HCT116 (cell line): ENCODE results near the gene NPAS4. TPM values are rescaled to one million over a fixed set of nuclear protein-coding genes. Genes with fewer than 3 reads are reported as not detected.

Experiments used
- ATAC-seq: fragments of 200-7000 bp; cut with Tn5 transposase; 2 replicates; pipeline ENCODE4 v1.9.1; 2020; ENCODE audit warnings: mild to moderate bottlenecking, moderate library complexity
- BruUV-seq: library from RNA; stranded (reverse); fragments of 400-500 nt; replicated peaks from 2 replicates; lab custom pipeline; 2021; lab: Mats Ljungman, UMichigan
- CTCF ChIA-PET: fragments of 300-600 bp; sonication (Branson Sonifier 250); formaldehyde crosslinking; loops from one replicate; lab custom pipeline; 2021; ENCODE audit warnings: antibody characterized with exemption; lab: Charles Lee
- POLR2A ChIA-PET: fragments of 300-600, 350-600 bp; sonication (Branson Sonifier 250); formaldehyde crosslinking; loops from one replicate; lab custom pipeline; 2021; ENCODE audit warnings: antibody characterized with exemption; lab: Charles Lee
- RAD21 ChIA-PET, 2 experiments: fragments of 300-600 bp; sonication (Branson Sonifier 250); formaldehyde crosslinking; loops; one replicate each; lab custom pipeline; 2023; ENCODE audit warnings: low total read pairs in 2 of 2; ENCODE audit not compliant: uncharacterized antibody in 2 of 2, unreplicated experiment in 2 of 2, low non-redundant PET in 1 of 2; lab: Charles Lee
- DNase-seq: peaks from one replicate; pipeline ENCODE4 v3.0.0-alpha.2; 2010; ENCODE audit warnings: low read depth, low spot score
- H2AFZ ChIP-seq: fragments of 200-600 bp; shearing (Covaris generic), sonication (generic); 2 replicates; pipeline ENCODE4 v1.6.1; 2017; ENCODE audit warnings: low read depth, mixed run types, mixed read lengths, antibody characterized with exemption, low read length; ENCODE audit not compliant: poor library complexity, severe bottlenecking
- H3K27ac ChIP-seq: 2 replicates; pipeline ENCODE4 v1.5.1; 2012; ENCODE audit warnings: low read depth, low read length
- H3K27me3 ChIP-seq: fragments of 200-600 bp; sonication (generic); 2 replicates; pipeline ENCODE4 v1.6.1; 2016; ENCODE audit warnings: mixed run types, low read length, mixed read lengths; ENCODE audit not compliant: insufficient read depth
- H3K36me3 ChIP-seq, 2 experiments: fragments of 200-500 bp in 1 of 2; fragments of 200-600 bp in 1 of 2; sonication (Bioruptor generic) in 1 of 2; sonication (generic) in 1 of 2; 2 replicates each; pipeline versions ENCODE4 v1.5.1 to v1.6.1; 2014 to 2016; ENCODE audit warnings: low read length in 2 of 2, inconsistent platforms in 1 of 2, mixed read lengths in 1 of 2, mixed run types in 1 of 2; ENCODE audit not compliant: insufficient read depth in 2 of 2, control insufficient read depth in 1 of 2
- H3K4me1 ChIP-seq, 2 experiments: fragments of 200-600 bp in 1 of 2; sonication (generic) in 1 of 2; 2 replicates each; pipeline versions ENCODE4 v1.5.1 to v1.6.1; 2012 to 2017; ENCODE audit warnings: low read length in 2 of 2, inconsistent platforms in 1 of 2, mild to moderate bottlenecking in 1 of 2, mixed read lengths in 1 of 2, mixed run types in 1 of 2, moderate library complexity in 1 of 2; ENCODE audit not compliant: insufficient read depth in 2 of 2, control insufficient read depth in 1 of 2
- H3K4me2 ChIP-seq: fragments of 200-600 bp; sonication (generic); 2 replicates; pipeline ENCODE4 v1.6.1; 2017; ENCODE audit warnings: mixed run types, low read length, mixed read lengths
- H3K4me3 ChIP-seq, 2 experiments: fragments of 200-600 bp in 1 of 2; sonication (generic) in 1 of 2; replicated peaks in 1 of 2; 2 replicates each; pipeline ENCODE4 v1.5.1; 2011 to 2016; ENCODE audit warnings: low read length in 2 of 2, control low read depth in 1 of 2, low read depth in 1 of 2, mild to moderate bottlenecking in 1 of 2, mixed read lengths in 1 of 2, mixed run types in 1 of 2
- H3K79me2 ChIP-seq: fragments of 200-600 bp; sonication (generic); 2 replicates; pipeline ENCODE4 v1.6.1; 2017; ENCODE audit warnings: mild to moderate bottlenecking, mixed run types, low read length, moderate library complexity, mixed read lengths; ENCODE audit not compliant: insufficient read depth
- H3K9ac ChIP-seq: fragments of 200-600 bp; sonication (generic); 2 replicates; pipeline ENCODE4 v1.6.1; 2016; ENCODE audit warnings: low read length, mixed read lengths
- H3K9me2 ChIP-seq: fragments of 200-600 bp; sonication (generic), shearing (Covaris generic); 2 replicates; pipeline ENCODE4 v1.6.1; 2017; ENCODE audit warnings: mixed run types, mild to moderate bottlenecking, moderate library complexity; ENCODE audit not compliant: insufficient read depth
- H3K9me3 ChIP-seq, 2 experiments: fragments of 200-500 bp in 1 of 2; fragments of 200-600 bp in 1 of 2; sonication (Bioruptor generic) in 1 of 2; sonication (generic) in 1 of 2; 2 replicates each; pipeline ENCODE4 v1.6.1; 2014 to 2017; ENCODE audit warnings: low read length in 2 of 2, mixed read lengths in 2 of 2, inconsistent platforms in 1 of 2, low read depth in 1 of 2, mild to moderate bottlenecking in 1 of 2, mixed run types in 1 of 2, moderate library complexity in 1 of 2; ENCODE audit not compliant: control insufficient read depth in 1 of 2, insufficient read depth in 1 of 2
- H4K20me1 ChIP-seq: fragments of 200-600 bp; sonication (generic), shearing (Covaris generic); 2 replicates; pipeline ENCODE4 v1.6.1; 2017; ENCODE audit warnings: mixed run types, mild to moderate bottlenecking, moderate library complexity; ENCODE audit not compliant: insufficient read depth
- CBX3 ChIP-seq: IDR thresholded peaks from 2 replicates; pipeline ENCODE4 v1.6.1; 2012; ENCODE audit warnings: low read depth
- EGR1 ChIP-seq: IDR thresholded peaks from 2 replicates; pipeline ENCODE4 v1.6.1; 2012; ENCODE audit warnings: low read depth
- EZH2phosphoT487 ChIP-seq: fragments of 200-600 bp; IDR thresholded peaks from 2 replicates; pipeline ENCODE4 v1.6.1; 2018; ENCODE audit warnings: antibody characterized with exemption, borderline replicate concordance
- FOSL1 ChIP-seq: IDR thresholded peaks from 2 replicates; pipeline ENCODE4 v1.6.1; 2012; ENCODE audit warnings: low read depth
- POLR2A ChIP-seq: IDR thresholded peaks from 2 replicates; pipeline ENCODE4 v1.7.0; 2011; ENCODE audit warnings: borderline replicate concordance; ENCODE audit not compliant: insufficient read depth, insufficient read length; ENCODE audit errors: extremely low read depth
- POLR2AphosphoS5 ChIP-seq: IDR thresholded peaks from 2 replicates; pipeline ENCODE4 v1.6.1; 2011; ENCODE audit warnings: mild to moderate bottlenecking, low read depth, low read length, moderate library complexity
- RAD21 ChIP-seq: IDR thresholded peaks from 2 replicates; pipeline ENCODE4 v1.6.1; 2012; ENCODE audit warnings: low read depth, mild to moderate bottlenecking
- SIN3A ChIP-seq: IDR thresholded peaks from 2 replicates; pipeline ENCODE4 v1.6.1; 2012; ENCODE audit warnings: low read depth
- SRF ChIP-seq: IDR thresholded peaks from 2 replicates; pipeline ENCODE4 v1.6.1; 2012; ENCODE audit warnings: low read depth
- TCF7L2 ChIP-seq: IDR thresholded peaks from 2 replicates; pipeline ENCODE4 v1.7.0; 2011; ENCODE audit warnings: borderline replicate concordance, inconsistent platforms; ENCODE audit not compliant: insufficient read depth, insufficient read length; ENCODE audit errors: extremely low read depth
- YY1 ChIP-seq: IDR thresholded peaks from 2 replicates; pipeline ENCODE4 v1.6.1; 2011; ENCODE audit warnings: low read length, low read depth, moderate library complexity, mild to moderate bottlenecking; ENCODE audit not compliant: insufficient replicate concordance; ENCODE audit errors: extremely low read depth
- ZFX ChIP-seq: fragments of 450-650 bp; IDR thresholded peaks from 2 replicates; pipeline ENCODE4 v1.6.1; 2017
- intact Hi-C: fragments of 100-400 bp; cut with micrococcal nuclease; formaldehyde crosslinking; loops from 2 replicates; pipeline ENCODE4 v1.10.0; 2022
- total RNA-seq: library from RNA; stranded (reverse); gene quantifications from one replicate; pipeline ENCODE4 v1.2.1, GENCODE V29; 2021; ENCODE audit not compliant: unreplicated experiment
- TF ChIP-seq, protein P1 (sequence below), 3 experiments: fragments of 200-600 bp in 1 of 3; sonication (generic) in 1 of 3; IDR thresholded peaks in 2 of 3; conservative IDR thresholded peaks in 1 of 3; 2 replicates each; pipeline ENCODE4 v1.5.1; 2012 to 2017; ENCODE audit warnings: low read depth in 2 of 3, low read length in 2 of 3, antibody characterized with exemption in 1 of 3, borderline replicate concordance in 1 of 3, control low read depth in 1 of 3, mild to moderate bottlenecking in 1 of 3, mixed read lengths in 1 of 3, mixed run types in 1 of 3, moderate library complexity in 1 of 3; ENCODE audit not compliant: insufficient read depth in 1 of 3
- TF ChIP-seq, protein P2 (sequence below): IDR thresholded peaks from 2 replicates; pipeline ENCODE4 v1.6.1; 2012; ENCODE audit warnings: low read depth

The NPAS4 gene
- total RNA-seq, 1 experiment from 2014 or later: not detected

DNA sequence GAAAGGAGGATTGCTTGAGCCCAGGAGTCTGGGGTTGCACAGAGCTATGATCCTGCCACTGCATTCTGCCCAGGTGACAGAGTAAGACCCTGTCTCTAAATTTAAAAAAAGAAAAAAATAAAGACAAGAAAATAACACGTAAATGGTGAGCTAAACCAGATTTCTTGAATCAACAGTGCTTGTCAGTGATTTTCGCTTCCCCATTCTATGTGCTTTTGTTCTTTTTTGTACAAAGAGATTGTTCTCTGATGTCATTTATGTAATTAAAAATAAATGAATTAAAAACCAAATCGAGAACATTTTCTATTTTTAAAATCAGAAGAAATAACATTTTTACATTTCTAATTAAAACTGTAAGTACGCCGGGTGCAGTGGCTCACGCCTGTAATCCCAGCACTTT, 29.5 kb upstream of the NPAS4 start (continued):
- TF ChIP-seq YY1 (no peak), TCF7L2 (no peak), EGR1 (no peak), SIN3A (no peak), EZH2phosphoT487 (no peak)
- TF ChIP-seq, protein P1, sequence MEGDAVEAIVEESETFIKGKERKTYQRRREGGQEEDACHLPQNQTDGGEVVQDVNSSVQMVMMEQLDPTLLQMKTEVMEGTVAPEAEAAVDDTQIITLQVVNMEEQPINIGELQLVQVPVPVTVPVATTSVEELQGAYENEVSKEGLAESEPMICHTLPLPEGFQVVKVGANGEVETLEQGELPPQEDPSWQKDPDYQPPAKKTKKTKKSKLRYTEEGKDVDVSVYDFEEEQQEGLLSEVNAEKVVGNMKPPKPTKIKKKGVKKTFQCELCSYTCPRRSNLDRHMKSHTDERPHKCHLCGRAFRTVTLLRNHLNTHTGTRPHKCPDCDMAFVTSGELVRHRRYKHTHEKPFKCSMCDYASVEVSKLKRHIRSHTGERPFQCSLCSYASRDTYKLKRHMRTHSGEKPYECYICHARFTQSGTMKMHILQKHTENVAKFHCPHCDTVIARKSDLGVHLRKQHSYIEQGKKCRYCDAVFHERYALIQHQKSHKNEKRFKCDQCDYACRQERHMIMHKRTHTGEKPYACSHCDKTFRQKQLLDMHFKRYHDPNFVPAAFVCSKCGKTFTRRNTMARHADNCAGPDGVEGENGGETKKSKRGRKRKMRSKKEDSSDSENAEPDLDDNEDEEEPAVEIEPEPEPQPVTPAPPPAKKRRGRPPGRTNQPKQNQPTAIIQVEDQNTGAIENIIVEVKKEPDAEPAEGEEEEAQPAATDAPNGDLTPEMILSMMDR (IDR thresholded peaks at IDR 0.05 in 2 of 3, conservative IDR thresholded peaks at IDR 0.05 in 1 of 3; ENCODE audit: borderline replicate concordance in 1 of 3, insufficient read depth in 1 of 3, low read depth in 2 of 3, low read length in 2 of 3): no peak

DNA sequence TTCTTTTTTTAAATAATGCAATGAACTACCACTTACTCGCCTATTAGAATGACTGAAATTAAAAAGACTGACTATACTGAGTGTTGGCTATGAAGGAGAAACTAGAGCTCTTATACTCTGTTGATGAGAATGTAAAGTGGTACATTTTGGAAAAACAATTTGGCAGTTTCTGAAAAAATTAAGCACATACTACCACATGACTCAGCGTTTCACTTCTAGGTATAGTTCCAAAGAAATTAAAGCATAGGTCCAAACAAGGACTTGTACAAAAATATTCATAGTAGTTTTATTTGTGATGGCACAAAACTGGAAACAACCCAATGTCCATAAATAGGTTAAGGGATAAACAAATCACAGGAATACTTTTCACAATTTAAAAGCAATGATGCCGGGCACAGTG, 26.9 kb upstream of the NPAS4 start:
- Histone ChIP-seq H3K9ac (no peak overlapping the region), H3K36me3 (no peaks in the 10 kb centered on the region), H3K4me2 (no peak overlapping the region), H3K9me3 (no peaks in the 10 kb centered on the region), H3K27ac (no peak overlapping the region), H3K4me3 (no peak overlapping the region), H3K4me1 (peaks cover 0 to 4% of the 10 kb centered on the region in 2 experiments; a peak in 2 of 4 replicates), H3K27me3 (no peaks in the 10 kb centered on the region), H2AFZ (no peak overlapping the region), H3K79me2 (no peaks in the 10 kb centered on the region), H3K9me2 (no peaks in the 10 kb centered on the region), H4K20me1 (no peaks in the 10 kb centered on the region)
- ATAC-seq (no peak), DNase-seq (no peak)
- POLR2A ChIA-PET: no interaction called here
- CTCF ChIA-PET: interaction anchor here (1.1 kb wide), 1 partner anchor 45 kb away, joined by 3 read pairs; no protein-coding TSS in a partner anchor
- RAD21 ChIA-PET: no interaction called here
- intact Hi-C loops: no loop called here
- no peak for TF ChIP-seq FOSL1
- TF ChIP-seq POLR2AphosphoS5: no peak
- TF ChIP-seq, protein P1 (IDR thresholded peaks at IDR 0.05 in 2 of 3, conservative IDR thresholded peaks at IDR 0.05 in 1 of 3; ENCODE audit: borderline replicate concordance in 1 of 3, insufficient read depth in 1 of 3, low read depth in 2 of 3, low read length in 2 of 3): no peak
- no peak for TF ChIP-seq CBX3
- no peak for TF ChIP-seq POLR2A
- TF ChIP-seq, protein P2, sequence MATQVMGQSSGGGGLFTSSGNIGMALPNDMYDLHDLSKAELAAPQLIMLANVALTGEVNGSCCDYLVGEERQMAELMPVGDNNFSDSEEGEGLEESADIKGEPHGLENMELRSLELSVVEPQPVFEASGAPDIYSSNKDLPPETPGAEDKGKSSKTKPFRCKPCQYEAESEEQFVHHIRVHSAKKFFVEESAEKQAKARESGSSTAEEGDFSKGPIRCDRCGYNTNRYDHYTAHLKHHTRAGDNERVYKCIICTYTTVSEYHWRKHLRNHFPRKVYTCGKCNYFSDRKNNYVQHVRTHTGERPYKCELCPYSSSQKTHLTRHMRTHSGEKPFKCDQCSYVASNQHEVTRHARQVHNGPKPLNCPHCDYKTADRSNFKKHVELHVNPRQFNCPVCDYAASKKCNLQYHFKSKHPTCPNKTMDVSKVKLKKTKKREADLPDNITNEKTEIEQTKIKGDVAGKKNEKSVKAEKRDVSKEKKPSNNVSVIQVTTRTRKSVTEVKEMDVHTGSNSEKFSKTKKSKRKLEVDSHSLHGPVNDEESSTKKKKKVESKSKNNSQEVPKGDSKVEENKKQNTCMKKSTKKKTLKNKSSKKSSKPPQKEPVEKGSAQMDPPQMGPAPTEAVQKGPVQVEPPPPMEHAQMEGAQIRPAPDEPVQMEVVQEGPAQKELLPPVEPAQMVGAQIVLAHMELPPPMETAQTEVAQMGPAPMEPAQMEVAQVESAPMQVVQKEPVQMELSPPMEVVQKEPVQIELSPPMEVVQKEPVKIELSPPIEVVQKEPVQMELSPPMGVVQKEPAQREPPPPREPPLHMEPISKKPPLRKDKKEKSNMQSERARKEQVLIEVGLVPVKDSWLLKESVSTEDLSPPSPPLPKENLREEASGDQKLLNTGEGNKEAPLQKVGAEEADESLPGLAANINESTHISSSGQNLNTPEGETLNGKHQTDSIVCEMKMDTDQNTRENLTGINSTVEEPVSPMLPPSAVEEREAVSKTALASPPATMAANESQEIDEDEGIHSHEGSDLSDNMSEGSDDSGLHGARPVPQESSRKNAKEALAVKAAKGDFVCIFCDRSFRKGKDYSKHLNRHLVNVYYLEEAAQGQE: no peak
- no peak for TF ChIP-seq EGR1
- TF ChIP-seq RAD21: no peak
- TF ChIP-seq ZFX: no peak
- no peak for TF ChIP-seq SRF
- no TSS peak for BruUV-seq
